Measurements from ENCODE around the gene TUBA3C.

TUBA3C gene

DNA sequence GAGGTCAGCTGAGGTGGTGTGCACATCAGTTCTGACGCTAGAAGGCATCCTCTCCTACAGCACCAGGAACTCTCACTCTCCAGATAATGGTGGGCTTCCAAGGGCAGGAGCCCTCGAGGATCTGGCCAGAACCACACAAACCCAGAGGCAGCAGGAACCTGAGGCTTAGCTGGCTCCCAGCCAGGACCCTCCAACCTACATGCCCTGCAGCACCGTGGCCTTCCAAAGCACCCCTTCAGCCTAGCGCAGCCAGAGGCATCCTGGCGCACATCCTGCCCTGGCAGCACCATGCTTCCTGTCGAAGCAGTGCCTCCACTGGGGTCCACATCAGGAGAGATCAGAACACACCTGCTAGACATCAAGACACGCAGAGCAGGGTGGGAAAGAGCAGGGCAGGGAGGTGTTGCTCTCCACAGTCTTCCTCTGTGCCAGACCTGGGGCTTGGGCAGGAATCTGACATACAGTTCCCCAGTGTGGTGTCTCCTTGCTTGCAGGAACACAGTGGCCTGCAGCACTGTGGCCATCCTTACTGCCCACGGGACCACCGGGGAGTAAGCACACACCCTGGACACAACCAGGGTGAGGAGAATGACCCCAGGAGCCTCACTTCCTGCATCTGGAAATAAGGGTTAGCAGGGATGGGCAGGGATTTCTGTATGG, 21.7 kb downstream of the TUBA3C start:
- DNase-seq, result no peak

DNA sequence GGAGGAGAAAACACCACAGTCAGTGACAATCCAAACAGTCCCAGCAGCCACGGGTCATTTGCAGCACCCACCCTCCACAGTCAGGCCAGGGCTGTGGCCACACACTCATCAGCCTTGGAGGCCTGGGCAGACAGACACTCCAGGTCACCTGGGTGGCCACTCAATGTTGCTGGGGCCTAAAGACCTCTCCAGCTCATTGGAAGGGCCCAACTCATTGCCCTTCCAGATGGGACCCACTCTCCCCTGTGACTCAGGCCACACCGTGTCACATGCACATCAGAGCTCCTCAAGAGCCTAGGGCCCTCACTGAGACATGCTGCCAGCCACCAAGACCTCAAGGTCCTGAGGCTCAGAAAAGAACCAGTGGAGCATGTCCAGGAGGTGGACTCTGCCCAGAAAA, 22.4 kb downstream of the TUBA3C start:
- DNase-seq, result no peak

DNA sequence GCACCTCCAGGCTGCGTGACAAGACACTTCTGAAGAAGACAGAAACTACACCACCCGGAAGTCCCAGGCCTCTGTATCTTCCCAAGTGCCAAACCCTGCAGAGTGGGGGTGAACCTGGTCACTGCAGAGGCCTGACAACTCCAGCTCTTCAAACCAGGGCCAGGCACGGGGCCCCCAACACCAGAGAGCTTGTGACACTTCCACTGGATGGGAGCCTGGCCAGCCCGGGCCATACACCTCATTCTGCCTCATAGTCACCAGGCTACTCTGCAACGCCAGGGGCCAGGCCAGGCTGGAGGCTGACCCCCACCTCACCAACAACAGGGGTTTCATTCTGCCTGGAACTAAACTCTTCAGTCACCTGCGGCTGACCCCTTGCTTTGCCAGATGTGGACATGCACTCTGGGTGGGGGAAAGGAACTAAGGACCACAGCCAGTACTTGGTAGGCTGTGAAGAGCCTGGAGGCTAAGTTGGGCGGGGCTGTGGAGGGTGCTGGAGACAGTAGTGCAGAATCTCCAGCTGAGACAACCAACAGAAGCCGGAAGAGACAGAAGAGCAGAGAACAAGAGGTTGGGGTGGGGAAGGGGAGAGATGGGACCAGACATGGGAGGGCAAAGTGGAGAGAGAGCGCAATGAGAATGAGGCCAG, 23.0 kb downstream of the TUBA3C start:
- DNase-seq, result no peak

DNA sequence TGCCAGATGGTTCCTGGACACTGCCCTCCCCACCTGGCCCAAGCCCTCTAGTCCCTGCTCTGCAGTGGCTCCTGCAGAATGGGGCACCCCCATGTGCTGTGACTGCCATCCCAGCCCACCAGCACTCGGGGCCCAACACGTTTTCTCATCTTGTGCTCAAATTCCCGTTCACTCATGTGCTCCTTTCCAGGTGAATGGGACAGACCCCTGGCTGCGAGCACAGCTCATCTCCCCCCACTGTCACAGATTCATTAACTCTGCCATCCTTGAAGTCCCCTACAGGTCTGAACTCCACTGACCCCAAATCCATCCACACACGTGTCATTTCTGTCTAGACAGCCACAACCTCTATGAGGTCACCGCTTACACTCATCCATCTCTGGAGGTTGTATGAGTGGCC, 23.6 kb downstream of the TUBA3C start:
- DNase-seq, result no peak

DNA sequence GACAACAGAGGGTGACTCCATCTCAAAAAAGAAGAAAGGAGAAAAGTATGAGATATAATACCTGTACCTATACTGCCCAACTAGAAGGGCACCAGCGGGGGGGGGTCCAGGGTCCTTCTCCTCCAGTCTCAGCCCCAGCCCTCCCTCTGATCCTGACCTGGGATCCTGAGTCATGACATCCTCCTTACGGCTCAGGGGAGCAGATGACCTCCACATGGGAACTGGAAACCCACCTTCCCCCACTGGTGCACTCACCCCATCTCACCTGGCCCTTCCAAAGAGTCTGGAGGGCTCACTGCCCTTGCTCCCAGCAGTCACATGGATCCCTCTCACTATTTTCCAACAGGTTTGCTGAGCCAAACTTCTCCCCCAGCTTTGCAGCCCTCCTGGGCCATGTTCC, 24.2 kb downstream of the TUBA3C start:
- no peak for DNase-seq

DNA sequence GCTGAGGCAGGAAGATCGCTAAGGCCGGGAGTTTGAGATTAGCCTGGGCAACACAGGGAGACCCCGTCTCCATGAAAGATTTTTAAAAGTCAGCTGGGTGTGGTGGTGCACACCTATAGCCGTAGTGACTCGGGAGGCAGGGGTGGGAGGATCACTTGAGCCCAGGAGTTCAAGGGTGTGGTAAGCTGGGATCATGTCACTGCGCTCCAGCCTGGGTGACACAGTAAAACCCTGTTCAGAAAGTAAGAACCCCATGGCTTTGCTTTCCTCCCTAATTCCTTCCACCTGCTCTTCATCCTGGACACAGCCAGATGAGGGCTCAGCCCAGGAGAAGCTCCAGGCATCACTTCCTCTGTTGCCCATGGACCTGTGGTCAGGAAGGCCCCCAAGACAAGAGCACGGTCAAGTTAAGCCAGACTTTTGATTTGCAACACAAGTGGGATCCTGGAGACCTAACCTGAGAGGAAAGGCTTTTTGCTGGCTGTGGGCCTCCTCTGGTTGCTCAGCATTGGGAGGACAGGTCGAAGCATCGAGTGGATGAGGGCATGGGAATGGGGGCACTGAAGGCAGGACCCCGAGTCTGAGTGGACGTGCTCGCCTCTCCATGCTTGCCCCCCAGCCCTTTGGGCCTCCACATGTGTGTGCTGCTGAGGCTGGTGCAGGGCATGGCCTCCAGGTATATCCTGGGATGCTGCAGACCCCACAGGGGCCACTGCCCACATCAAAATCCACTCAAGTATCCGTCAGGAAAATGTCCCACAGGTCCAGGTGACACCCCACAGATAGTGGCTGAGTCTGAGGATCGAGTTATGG, 25.4 kb downstream of the TUBA3C start:
- no peak for DNase-seq

DNA sequence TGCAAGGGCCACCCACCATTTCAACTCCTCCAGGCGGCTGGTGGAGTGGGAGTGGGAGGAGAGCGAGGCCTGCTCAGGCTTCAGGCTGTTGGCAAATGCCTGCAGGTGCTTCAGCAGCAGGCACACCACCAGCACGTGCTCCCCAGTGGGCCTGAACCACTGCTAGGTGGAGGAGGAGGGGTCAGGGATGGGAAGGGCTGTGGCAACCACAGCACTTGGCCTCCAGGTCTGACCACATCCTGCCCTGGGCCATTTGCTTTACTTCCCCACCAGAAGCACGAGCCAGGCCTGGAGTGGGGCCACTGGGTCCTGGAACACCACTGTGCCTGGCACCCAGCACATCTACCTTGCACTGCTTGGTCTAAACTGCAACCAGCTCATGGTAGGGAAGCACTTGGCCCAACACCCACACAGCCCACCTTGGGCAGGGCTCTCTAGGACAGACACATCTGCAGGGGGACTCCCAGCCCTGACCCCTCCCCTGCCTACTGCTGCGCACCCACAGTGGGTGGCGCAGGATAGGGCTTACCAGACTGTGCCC, 26.2 kb downstream of the TUBA3C start:
- no peak for DNase-seq

DNA sequence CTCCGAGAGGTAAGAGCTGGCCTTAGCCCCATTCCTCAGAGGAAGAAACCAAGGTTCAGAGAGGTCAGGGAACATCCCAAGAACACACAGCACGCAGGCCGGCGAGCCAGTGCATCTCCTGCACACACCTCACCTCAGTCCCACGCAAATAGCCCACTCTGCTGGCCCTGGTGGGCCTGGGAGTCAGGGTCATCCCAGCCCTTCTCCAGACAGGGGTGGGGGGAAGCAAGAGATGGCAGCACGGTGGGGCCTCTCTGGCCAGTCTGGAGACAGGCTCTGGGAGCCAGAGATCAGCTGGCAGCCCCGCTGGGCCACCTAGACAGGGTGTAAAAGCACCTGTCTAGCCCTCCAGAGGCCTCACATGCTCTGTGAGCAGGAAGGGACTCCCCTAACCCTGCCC, 26.8 kb downstream of the TUBA3C start:
- no peak for DNase-seq

DNA sequence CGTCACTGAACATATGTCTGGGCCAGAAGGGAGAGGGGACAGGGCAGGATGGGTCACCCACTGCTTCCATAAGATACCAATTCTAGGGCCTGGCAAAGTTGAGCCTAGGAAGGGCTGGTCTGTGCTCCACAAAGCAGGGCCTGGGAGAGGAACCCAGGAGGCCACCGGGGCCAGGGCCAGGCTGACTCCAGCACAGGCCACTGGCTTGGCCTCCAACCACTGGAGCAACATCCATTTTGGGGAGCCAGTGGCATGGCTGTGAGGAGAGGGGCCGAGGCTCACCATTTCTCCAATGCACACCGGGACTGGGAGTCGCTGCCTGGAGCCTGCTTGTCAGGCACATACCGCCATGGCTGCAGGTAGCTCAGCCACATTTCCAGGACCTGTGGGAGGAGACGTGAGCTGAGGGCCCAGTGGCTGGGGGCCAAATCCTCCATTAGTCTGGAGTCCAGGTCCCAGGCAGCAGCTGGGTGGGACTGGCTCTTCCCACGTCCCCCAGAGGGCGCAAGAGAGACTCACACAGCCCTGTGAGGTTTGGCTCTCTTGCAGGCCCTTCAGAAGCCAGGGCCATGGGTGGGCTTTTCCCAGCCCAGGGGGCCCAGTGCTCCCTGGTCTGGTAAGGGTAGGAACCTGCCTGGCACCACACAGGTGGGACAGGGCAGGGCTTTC, 27.7 kb downstream of the TUBA3C start:
- no peak for DNase-seq

DNA sequence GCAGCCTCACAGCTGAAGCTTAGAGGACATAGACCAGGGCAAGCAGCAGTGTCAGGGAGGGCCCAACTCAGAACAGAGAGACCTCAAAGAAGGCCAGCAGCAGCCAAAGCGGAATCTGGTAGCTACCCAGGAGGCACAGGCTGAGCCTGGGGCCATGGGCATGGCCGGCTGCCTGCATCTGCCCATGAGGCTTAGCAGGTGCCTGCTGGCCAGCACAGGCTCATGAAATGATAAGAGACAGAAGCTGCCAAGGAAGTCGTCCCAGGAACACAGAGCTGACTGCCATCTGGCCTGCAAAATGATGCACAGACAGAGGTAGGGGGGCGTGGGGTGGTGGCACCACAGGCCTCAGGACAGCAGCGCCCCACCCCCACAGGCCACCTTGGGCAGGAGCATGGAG, 29.2 kb downstream of the TUBA3C start:
- no peak for DNase-seq

DNA sequence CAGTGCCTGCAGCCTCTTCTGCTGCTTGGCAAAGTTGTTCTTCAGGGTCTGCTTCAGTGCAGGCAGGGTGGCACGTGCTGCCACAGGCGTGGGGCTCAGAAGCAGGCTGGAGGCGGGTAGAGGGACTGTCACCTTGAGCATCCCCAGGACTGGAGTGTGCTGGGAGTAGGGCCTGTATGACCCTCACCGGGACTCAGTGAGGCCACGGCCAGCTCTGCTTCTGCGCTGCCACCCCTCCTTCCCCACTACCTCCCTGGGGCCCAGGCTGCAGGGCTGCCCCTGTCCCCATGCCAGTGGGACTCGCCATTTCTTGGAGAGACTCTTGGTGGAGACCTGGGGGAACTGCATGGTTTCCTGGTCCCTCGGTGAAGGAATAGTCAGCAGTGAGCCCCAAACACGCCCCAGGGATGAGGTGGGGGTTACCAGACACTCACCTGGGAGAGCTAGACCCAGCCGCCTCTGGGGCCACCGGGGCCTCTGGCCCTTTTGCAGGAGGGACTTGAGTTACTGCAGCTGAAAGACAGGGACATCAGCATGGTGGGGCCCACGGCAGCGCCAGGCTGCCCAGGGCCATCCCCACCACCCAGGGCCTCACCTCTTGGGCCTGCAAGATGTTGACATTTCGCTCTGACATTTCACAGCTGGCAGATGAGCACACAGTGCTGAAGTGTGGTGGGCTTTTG, 29.9 kb downstream of the TUBA3C start:
- DNase-seq, result no peak

DNA sequence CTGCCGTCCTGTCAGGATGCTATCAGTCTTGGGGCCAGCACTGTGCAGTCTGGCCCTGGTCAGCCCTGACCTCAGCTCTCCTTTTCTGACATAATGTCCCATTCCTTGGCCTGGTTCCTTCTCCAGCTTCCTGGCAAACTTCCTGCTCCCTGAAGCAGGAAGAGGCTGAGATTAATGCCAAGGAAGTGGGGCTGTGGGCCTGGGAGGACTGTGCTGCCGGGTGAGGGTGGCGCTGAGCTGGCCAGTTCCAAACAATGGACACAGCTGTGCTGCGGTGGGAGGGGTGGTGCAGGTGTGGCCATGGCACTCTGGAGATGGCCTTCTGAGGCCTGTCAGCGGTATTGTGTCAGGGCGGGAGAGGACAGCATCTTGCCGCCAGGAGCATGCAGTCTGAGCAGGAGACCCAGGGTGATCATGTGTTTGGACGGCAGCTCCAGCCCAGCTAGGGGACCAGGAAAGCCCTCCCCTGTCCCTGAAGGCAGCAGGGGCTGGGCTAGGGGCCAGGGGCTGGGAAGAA, 30.9 kb downstream of the TUBA3C start:
- DNase-seq, result no peak

DNA sequence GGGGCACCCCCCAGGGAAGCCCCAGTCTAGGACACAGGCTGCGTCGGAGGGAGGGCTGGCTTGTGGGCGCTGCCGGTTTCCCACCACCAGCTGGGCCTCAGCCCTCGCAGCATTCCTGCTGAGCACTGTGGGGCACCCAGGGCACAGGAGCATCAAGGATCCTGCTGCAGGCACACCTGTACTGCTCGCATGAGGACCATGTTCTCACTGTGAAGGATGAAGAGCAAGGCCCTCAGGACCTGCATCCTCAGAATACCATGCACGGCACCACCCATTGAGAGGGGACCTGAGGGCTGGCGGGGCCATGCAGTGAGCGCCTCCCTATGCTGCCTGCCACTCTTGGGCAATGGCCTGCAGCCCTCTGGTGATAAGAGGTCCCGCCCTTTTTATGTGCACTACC, 31.4 kb downstream of the TUBA3C start:
- DNase-seq, result no peak

DNA sequence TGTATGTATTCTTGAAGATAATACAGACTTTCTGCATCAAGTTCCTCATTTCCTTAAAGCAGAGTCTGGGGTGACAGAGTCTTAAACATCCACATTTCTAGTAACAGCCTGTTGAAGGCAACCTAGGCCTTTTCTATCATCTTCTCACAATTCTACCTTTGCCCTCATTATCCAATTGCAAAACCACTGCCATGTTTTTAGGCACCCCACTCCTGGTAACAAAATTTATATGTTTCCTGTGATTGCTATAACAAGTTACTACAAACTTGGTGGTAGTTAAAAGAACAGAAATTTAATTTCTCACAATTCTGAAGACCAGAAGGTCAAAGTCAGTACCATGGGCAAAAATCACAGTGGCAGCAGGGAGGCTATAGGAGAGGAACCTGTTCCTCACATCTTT, 33.1 kb downstream of the TUBA3C start:
- DNase-seq, result no peak

All from CD4-positive, alpha-beta T cell treated with Interleukin-10 for 1 hour (primary cell).